GM21515 (cell line): ENCODE measurements around the gene ETV6.
A peak's percentile ranks its signal among the peaks of the same experiment; 100 is the strongest.

Experiments used
- ATAC-seq: cut with Tn5 transposase; IDR thresholded peaks from one replicate; pipeline ENCODE4 v1.9.1; 2021; ENCODE audit not compliant: unreplicated experiment

ETV6 gene

GRCh38 chr12:11771356-11771755 lies 121.9 kb downstream of the ETV6 start:
- ATAC-seq, result no peak

DNA sequence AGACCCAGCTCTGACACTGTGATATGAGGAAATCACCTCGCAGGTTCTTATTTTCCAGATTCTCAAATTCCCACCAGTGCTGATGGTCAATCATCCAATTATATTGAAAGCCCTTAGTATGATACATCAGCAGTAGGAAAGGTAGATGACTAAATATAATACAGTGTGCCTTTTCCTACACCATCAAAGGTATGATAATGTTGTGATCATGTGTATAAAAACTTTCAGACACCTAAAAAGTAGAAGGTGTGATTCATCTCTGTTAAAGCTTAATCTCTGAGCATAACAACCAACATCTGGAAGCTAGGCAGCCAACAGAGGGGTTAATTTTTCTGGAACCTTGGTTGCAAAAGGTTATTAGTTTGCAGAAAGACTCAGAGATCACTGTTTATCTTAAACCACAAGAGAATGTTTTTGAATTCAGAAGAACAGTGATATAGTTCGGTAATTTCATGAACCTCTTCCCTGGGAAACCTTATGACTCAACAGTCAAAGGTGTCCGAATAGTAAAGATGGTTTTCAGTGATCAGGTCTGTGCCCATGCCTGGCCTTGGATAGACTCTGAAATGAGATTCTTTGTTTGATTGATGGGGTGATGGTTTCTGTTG lies 122.5 kb downstream of the ETV6 start:
- no peak for ATAC-seq

DNA sequence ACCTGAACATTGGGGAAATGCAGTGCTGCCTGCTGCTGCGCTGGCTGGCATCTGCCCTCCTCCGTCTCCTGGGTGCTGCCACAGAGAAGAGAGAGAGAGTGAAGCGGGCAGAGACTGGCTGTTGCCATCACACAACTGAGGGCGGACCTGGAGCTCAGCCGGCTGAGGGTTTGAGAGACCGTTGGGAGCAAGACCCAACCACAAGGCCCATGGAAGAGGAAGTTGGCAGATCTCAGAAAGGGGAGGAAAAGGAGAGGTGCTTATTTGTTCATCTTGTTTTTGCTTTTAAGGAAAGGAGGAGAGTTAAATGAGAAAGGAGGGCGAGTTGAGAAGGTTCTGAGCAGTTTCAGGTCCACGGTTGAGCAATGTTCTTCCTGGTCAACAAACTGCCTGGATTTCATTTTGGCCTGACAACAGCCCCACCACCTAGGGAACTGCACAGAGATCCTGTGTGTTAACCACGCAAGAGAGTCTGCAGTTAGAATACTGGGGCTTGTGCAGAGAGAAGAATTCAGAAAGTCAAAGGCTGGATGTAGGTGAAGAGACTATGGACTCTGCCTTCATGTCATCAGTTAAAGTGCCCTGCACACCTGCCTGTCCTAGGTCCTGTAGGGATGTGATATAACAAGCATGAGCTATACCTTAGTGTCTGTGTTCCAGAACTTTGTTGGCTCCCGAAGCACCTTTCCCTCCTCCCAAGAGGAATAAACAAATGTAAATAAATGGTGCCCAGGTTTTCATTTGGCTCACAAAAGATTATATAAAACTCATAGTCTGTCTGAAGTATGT lies 124.6 kb downstream of the ETV6 start:
- no peak for ATAC-seq

- ATAC-seq, result no peak
Observed at GRCh38 chr12:11774821-11775220, 125.3 kb downstream of the ETV6 start.

DNA sequence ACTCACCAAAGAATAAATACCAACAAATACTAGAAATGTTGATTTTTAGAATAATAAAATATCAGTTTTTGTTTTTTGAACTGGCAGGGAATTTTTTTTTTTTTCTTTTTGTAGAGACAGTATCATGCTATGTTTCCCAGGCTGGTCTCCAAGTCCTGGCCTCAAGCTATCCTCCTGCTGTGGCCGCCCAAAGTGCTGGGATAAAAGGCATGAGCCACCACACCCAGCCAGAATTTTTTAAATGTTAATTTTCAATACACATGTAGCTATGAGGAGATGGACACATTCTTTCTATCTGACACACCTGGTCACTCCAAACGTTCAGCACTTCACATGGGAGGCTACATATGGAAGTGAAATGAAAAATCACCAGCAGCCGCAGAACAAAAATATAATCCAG lies 126.8 kb downstream of the ETV6 start:
- no peak for ATAC-seq

GRCh38 chr12:11777451-11777850 lies 128.0 kb downstream of the ETV6 start:
- no peak for ATAC-seq

- ATAC-seq, result no peak
Observed at GRCh38 chr12:11777962-11778361, 128.5 kb downstream of the ETV6 start.

- ATAC-seq, result no peak
Observed at GRCh38 chr12:11778713-11779685, 129.5 kb downstream of the ETV6 start.

DNA sequence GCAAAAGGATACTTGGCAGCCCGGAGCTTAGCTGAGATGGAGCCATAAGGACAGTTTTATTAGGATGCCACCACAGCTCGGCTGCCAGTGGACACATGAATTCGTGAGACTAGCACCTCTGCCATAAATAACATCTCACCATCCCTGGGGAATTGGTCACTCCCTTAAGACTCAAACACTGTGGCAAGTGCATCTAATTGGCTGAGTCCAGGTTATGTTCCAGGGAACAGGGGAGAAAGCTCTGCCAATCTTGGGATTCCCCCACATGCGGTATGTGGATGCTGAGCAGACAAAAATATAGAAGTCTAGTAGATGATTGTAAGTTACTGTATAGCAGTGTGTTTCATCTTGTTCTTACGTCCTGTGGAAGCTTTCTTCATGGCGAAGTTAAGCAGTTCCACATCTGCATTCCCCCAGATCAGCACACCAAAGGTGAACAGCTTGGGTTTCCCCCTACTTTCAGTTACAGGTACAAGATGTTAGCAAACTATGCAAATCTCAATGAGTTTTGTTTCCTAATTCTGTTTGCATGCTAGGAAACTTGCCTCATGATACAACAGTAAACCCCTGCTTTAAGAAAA lies 131.1 kb downstream of the ETV6 start:
- peak; percentile 83 for ATAC-seq

DNA sequence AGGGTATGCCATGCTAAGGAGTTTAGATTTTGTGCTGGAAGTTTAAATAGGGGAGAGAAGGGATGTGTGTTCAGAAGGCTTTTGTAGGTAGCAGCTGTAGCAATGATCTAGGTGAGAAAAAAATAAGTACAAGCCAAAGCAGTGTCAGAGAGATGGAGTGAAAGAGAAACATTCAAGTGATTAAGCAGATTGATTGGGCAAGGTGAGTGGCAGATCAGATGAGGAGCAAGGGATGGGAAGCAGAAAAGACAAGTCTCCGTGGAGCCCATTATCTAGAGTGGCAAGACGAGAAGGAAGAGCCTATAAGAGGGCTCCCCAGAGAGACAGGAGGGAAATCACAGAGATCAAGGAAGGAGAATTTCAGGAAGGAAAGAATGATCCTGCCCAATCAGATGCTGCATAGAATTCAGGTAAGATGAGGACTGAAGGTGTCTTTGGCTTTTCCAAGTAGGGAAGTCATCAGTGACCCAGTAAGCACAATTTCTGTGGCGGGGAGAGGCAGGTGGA lies 133.5 kb downstream of the ETV6 start:
- ATAC-seq, result no peak

DNA sequence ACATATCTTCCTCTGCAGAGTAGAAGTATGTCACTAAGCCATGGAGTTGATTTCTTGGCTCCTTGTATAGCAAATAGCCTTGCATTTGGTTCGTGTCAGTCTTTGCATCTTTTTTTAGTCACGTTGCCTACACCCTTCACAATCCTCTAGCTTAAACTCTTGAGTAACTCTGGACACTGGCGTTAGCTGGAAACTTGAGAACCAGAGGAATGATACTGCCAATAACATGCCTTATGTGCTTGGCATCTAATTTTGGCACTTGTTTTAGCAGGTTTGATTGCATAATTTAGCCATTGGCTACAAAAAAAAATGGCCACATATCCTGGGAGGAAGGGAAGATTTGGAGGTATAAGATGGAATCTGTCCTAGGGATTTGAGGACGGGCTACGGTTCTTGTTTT lies 136.2 kb downstream of the ETV6 start:
- no peak for ATAC-seq

GRCh38 chr12:11786638-11787365 lies 137.3 kb downstream of the ETV6 start:
- no peak for ATAC-seq

- no peak for ATAC-seq
Observed at GRCh38 chr12:11787437-11787836, 138.0 kb downstream of the ETV6 start.

GRCh38 chr12:11787933-11788849 lies 138.7 kb downstream of the ETV6 start:
- no peak for ATAC-seq

GRCh38 chr12:11793921-11794710 lies 144.6 kb downstream of the ETV6 start:
- no peak for ATAC-seq

DNA sequence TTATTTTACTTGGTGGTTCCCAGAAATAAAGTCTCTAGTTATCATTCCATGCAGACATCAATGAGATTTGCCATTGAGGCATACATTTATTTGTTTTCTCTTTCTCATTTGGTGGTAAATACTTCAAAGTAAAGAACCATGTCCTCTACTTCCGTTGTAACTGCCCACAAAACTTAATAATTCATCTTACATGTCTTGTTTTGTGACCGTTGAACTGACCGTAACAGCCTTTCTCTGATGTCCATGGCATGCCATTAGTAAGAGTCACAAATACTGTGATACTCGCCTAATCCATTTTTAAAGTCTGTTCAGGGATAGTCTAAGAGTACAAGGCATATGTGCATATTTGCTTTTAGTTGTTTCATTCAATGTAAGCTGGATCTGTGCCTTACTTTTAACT lies 145.3 kb downstream of the ETV6 start:
- no peak for ATAC-seq

DNA sequence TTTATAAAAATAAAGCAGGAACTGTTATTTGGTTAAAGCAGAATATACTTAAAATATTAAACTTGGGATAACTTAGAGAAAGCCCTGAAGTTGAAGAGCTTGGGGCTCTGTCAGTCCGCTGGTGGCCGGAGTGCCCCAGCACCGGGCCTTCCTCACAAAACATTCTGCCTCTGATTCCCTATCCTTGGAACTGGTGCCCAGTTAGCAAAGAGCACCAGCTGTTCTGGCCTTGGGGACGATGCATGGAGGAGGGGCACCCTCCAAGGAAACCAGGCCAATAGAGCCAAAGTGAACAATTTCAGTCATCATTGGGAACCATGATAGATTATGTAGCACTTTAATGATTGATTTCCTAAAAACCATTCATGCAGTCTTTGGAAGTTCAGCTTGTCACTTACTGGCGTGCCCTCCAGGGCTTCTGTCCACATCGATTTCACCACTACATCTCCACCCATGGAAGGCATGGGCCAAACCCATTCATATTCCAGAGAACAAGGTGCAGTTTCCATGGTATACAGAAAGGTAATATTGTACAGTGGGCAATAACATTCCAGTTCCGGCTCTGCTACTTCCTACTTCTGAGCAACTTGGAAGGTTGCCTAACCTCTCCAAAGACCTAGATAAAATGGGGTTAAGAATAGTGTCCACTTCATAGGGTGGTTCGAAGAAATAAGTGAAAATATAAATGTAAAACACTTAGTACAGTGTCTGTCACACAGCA lies 145.9 kb downstream of the ETV6 start:
- no peak for ATAC-seq

DNA sequence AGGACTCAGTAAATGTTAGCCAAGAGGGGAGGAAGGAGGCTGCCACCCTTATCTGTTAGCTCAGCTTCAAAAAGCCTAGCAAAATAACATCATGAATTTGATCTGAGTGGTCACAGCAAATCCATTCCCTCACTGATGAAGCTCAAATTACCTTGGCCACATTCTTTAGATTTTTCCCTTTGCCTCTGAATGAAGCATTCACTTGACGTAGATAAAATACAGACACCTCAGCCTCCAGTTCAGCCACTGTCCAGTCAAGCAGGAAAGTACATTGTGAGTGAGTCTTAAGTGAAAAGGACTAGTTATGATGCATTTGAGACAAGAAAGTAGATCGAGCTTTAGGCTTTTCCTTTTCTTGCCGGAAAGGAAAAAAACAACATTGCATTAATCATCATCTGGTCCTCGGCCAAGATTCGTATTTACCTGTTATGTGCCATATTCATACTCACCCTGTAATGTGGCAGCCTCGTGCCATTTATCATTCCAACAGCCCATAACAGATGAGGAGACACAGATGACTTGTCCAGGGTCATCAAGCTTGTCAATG lies 146.5 kb downstream of the ETV6 start:
- no peak for ATAC-seq
